Uterus (tissue), 4 donors: ENCODE data around the gene EPC2. TPM values are rescaled to one million over a fixed set of nuclear protein-coding genes. Genes with fewer than 3 reads are reported as not detected.
A peak's percentile ranks its signal among the peaks of the same experiment; 100 is the strongest.

Experiments
- DNase-seq, 2 donors: peaks; one replicate each; pipeline ENCODE4 v3.0.0-alpha.2; 2019 to 2020
- H3K27ac ChIP-seq, 2 donors: fragments of 200-600 bp; sonication (generic); 1 replicate in 1 of 2; 2 replicates in 1 of 2; pipeline ENCODE4 v1.5.1; 2016 to 2018
- H3K27me3 ChIP-seq, 2 donors: fragments of 200-600 bp; sonication (generic); one replicate each; pipeline ENCODE4 v1.5.1; 2018 to 2019; ENCODE audit warnings: control low read depth in 1 of 2
- H3K36me3 ChIP-seq, 2 donors: fragments of 200-600 bp; sonication (generic); one replicate each; pipeline ENCODE4 v1.5.1; 2019; ENCODE audit warnings: control low read depth in 1 of 2
- H3K4me1 ChIP-seq, 2 donors: fragments of 200-600 bp; sonication (generic); one replicate each; pipeline ENCODE4 v1.5.1; 2018 to 2019; ENCODE audit warnings: control low read depth in 1 of 2
- H3K4me3 ChIP-seq, 2 donors: fragments of 200-600 bp; sonication (generic); 1 replicate in 1 of 2; 2 replicates in 1 of 2; pipeline ENCODE4 v1.5.1; 2018 to 2019; ENCODE audit warnings: mild to moderate bottlenecking in 1 of 2
- H3K9me3 ChIP-seq, 2 donors: fragments of 200-600 bp; sonication (generic); one replicate each; pipeline ENCODE4 v1.5.1; 2019; ENCODE audit warnings: control low read depth in 1 of 2
- CTCF ChIP-seq, 4 experiments: fragments of 200-600 bp in 2 of 4; fragments of 450-650 bp in 2 of 4; sonication (generic) in 2 of 4; IDR thresholded peaks; one replicate each; pipeline ENCODE4 v1.5.1; 2016 to 2019; ENCODE audit warnings: antibody characterized with exemption in 4 of 4, mild to moderate bottlenecking in 2 of 4, moderate library complexity in 1 of 4
- POLR2A ChIP-seq, 2 donors: fragments of 450-650 bp; IDR thresholded peaks; one replicate each; pipeline ENCODE4 v1.6.1; 2016; ENCODE audit warnings: antibody characterized with exemption in 2 of 2, mild to moderate bottlenecking in 1 of 2, moderate library complexity in 1 of 2
- intact Hi-C: fragments of 100-400 bp; cut with DNase I; formaldehyde crosslinking; loops from one replicate; pipeline ENCODE4 v1.15.1; 2023; ENCODE audit warnings: low total_unique reads
- total RNA-seq, 4 donors: library from RNA; depleted of rRNA in 3 of 4; stranded (reverse); fragments of >200 nt in 3 of 4; gene quantifications; one replicate each; pipeline versions ENCODE4 v1.1.0 to v1.2.4, GENCODE V29; 2014 to 2023
- donor health status: DM: yes; HTN: yes; CAD: no.

The EPC2 gene
- total RNA-seq, 4 donors from 2014 or later = 14.3 to 71.4 (median 33.8) TPM

- no peaks in the 10 kb centered on the region for H3K4me1 ChIP-seq
- H3K4me3 ChIP-seq = no peak overlapping the region
- no peak for DNase-seq
- H3K27ac ChIP-seq = no peak overlapping the region
- no peaks in the 10 kb centered on the region for H3K9me3 ChIP-seq
- no peak for TF ChIP-seq CTCF (IDR thresholded peaks at IDR 0.05)
- TF ChIP-seq POLR2A (IDR thresholded peaks at IDR 0.05) = no peak
- no peaks in the 10 kb centered on the region for H3K36me3 ChIP-seq
- intact Hi-C loops = no loop called here
- no peaks in the 10 kb centered on the region for H3K27me3 ChIP-seq
These were observed 150.0 kb downstream of the EPC2 start for GRCh38 chr2:148794558-148794957.

GRCh38 chr2:148796735-148797512, 152.4 kb downstream of the EPC2 start:
- H3K4me3 ChIP-seq = no peak overlapping the region
- no peaks in the 10 kb centered on the region for H3K9me3 ChIP-seq
- DNase-seq = no peak
- H3K36me3 ChIP-seq = no peaks in the 10 kb centered on the region
- intact Hi-C loops = no loop called here
- no peaks in the 10 kb centered on the region for H3K4me1 ChIP-seq
- no peak overlapping the region for H3K27ac ChIP-seq
- no peak for TF ChIP-seq CTCF (IDR thresholded peaks at IDR 0.05)
- no peak for TF ChIP-seq POLR2A (IDR thresholded peaks at IDR 0.05)
- no peaks in the 10 kb centered on the region for H3K27me3 ChIP-seq

GRCh38 chr2:148802448-148803220, 158.1 kb downstream of the EPC2 start:
- TF ChIP-seq POLR2A (IDR thresholded peaks at IDR 0.05) (no peak), CTCF (IDR thresholded peaks at IDR 0.05) (no peak)
- no peak overlapping the region for H3K4me3 ChIP-seq
- intact Hi-C loops = no loop called here
- no peaks in the 10 kb centered on the region for H3K4me1 ChIP-seq
- DNase-seq = no peak
- no peaks in the 10 kb centered on the region for H3K9me3 ChIP-seq
- no peak overlapping the region for H3K27ac ChIP-seq
- no peaks in the 10 kb centered on the region for H3K27me3 ChIP-seq
- H3K36me3 ChIP-seq = no peaks in the 10 kb centered on the region

GRCh38 chr2:148810081-148810480, 165.5 kb downstream of the EPC2 start:
- Histone ChIP-seq H3K27ac (no peak overlapping the region), H3K9me3 (no peaks in the 10 kb centered on the region), H3K36me3 (no peaks in the 10 kb centered on the region), H3K27me3 (no peaks in the 10 kb centered on the region), H3K4me3 (no peak overlapping the region), H3K4me1 (peaks cover 0 to 4% of the 10 kb centered on the region in 2 donors)
- intact Hi-C loops = no loop called here
- TF ChIP-seq POLR2A (IDR thresholded peaks at IDR 0.05) (no peak), CTCF (IDR thresholded peaks at IDR 0.05) (no peak)
- no peak for DNase-seq

GRCh38 chr2:148812306-148812705, 167.8 kb downstream of the EPC2 start:
- intact Hi-C loops = no loop called here
- H3K9me3 ChIP-seq = no peaks in the 10 kb centered on the region
- DNase-seq = peak; percentile 84 to 89
- H3K27ac ChIP-seq = peak overlapping the region in 1 of 2 donors; percentile 21
- no peaks in the 10 kb centered on the region for H3K36me3 ChIP-seq
- no peaks in the 10 kb centered on the region for H3K27me3 ChIP-seq
- TF ChIP-seq POLR2A (IDR thresholded peaks at IDR 0.05) = no peak
- no peak for TF ChIP-seq CTCF (IDR thresholded peaks at IDR 0.05)
- peaks cover 0 to 12% of the 10 kb centered on the region in 2 donors for H3K4me1 ChIP-seq
- no peak overlapping the region for H3K4me3 ChIP-seq
